Activated CD4-positive, alpha-beta T cell treated with anti-CD3 and anti-CD28 coated beads, Interleukin-2, amount 10 ng/mL, durations not matched to agents 7 days and 5 days (primary cell): ENCODE measurements around the gene FAM98C. TPM values are rescaled to one million over a fixed set of nuclear protein-coding genes. Genes with fewer than 3 reads are reported as not detected.
A peak's percentile ranks its signal among the peaks of the same experiment; 100 is the strongest.
"Not testable (repeated sequence)": the region's sequence is repeated elsewhere in the genome, so short reads cannot be mapped to it uniquely, and the experiment has no call there.

ENCODE experiments used
- CTCF ChIA-PET: fragments of 350-600 bp; sonication (Branson Sonifier 250); formaldehyde crosslinking; loops from one replicate; lab custom pipeline; 2021; ENCODE audit warnings: antibody characterized with exemption; lab: Charles Lee
- POLR2A ChIA-PET: fragments of 350-600 bp; sonication (Branson Sonifier 250); formaldehyde crosslinking; loops from one replicate; lab custom pipeline; 2021; ENCODE audit warnings: antibody characterized with exemption; lab: Charles Lee
- DNase-seq: peaks from one replicate; pipeline ENCODE4 v3.0.0-alpha.2; 2020
- H3K27ac Mint-ChIP-seq: one replicate; pipeline ENCODE4 v1.8.0; 2021; ENCODE audit warnings: mild to moderate bottlenecking, moderate library complexity, mixed read lengths
- H3K27me3 Mint-ChIP-seq: one replicate; pipeline ENCODE4 v1.8.0; 2021; ENCODE audit warnings: mixed read lengths
- H3K36me3 Mint-ChIP-seq: one replicate; pipeline ENCODE4 v1.8.0; 2021; ENCODE audit warnings: low read depth, mixed read lengths
- H3K4me1 Mint-ChIP-seq: one replicate; pipeline ENCODE4 v1.8.0; 2021; ENCODE audit warnings: mixed read lengths
- H3K4me3 Mint-ChIP-seq: one replicate; pipeline ENCODE4 v1.8.0; 2021; ENCODE audit warnings: mild to moderate bottlenecking, moderate library complexity, mixed read lengths
- H3K9me3 Mint-ChIP-seq: one replicate; pipeline ENCODE4 v1.8.0; 2021; ENCODE audit warnings: mixed read lengths
- total RNA-seq, 2 experiments: library from RNA; stranded (reverse); gene quantifications; one replicate each; pipeline ENCODE4 v1.2.3, GENCODE V29; 2021

Gene FAM98C
- total RNA-seq, 2 experiments from 2014 or later, result 27.5 to 37.2 TPM

DNA sequence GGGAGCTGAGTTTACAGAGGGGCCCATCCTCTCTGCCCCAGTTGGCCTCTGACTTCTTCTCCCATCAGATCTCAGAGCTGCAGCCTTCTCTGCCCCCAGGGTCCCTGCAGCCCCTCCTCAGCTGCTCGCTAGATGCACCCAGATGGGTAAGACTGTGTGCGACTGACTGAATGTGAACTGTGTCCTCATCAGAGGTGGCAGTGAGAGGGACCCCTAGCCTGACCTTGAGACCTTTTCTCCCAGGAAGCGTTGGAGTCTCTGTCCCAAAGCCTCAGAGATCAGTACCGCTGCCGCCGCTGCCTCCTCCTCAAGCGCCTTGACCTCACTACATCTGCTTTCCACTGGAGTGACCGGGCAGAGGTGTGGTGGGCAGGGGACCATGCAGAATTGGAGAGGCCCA, 2.4 kb downstream of the FAM98C start:
- H3K27ac Mint-ChIP-seq, result no peak overlapping the region
- no peak for DNase-seq
- peaks cover 27% of the 10 kb centered on the region for H3K4me1 Mint-ChIP-seq
- POLR2A ChIA-PET, result no interaction called here
- H3K36me3 Mint-ChIP-seq, result peaks cover 17% of the 10 kb centered on the region
- no peaks in the 10 kb centered on the region for H3K27me3 Mint-ChIP-seq
- H3K9me3 Mint-ChIP-seq, result no peaks in the 10 kb centered on the region
- peak overlapping the region; percentile 48 for H3K4me3 Mint-ChIP-seq
- CTCF ChIA-PET, result interaction anchor here (0.7 to 5.2 kb wide), 5 partner anchors 9 to 557 kb away, joined by 3 to 66 read pairs (median 3); partner anchors contain the start of genes MRPS12 and SARS2

DNA sequence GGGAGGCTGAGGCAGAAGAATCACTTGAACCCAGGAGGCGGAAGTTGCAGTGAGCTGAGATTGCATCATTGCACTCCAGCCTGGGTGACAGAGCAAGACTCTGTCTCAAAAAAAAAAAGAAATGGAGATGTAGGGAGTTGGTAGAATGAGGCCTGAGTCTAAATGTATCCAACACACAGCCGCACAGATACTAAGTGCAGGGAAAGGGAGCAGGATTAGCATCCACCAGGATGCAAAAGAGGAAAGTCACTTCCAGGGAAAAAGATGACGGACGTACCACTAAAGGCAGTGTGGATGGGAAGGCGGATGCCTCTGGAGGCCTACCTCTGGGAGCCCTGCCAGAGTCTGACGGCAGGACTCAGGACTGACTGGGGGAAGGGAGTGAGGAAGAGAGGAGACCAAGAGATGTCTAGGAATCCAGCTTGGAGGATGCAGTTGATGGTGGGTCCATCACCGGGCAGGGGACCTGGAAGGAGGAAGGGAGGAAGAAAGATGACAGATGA, 6.8 kb downstream of the FAM98C start:
- Mint-ChIP-seq H3K27ac (no peak overlapping the region), H3K4me3 (no peak overlapping the region), H3K9me3 (no peaks in the 10 kb centered on the region), H3K36me3 (peaks cover 16% of the 10 kb centered on the region), H3K27me3 (no peaks in the 10 kb centered on the region), H3K4me1 (peaks cover 8% of the 10 kb centered on the region)
- ChIA-PET POLR2A (no interaction called here), CTCF (no interaction called here)
- DNase-seq, result no peak

DNA sequence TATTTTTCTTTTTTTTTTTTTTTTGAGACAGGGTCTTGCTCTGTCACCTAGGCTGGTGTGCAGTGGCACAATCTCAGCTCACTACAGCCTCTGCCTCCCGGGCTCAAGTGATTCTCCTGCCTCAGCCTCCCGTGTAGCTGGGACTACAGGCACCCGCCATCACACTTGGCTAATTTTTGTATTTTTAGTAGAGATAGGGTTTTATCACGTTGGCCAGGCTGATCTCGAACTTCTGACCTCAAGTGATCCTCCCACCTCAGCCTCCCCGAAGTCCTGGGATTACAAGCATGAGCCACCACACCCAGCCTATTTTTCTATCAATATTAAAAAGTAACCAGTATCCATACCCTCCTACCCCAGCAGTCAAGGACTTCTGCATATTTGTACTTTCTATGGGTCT, 7.5 kb downstream of the FAM98C start:
- CTCF ChIA-PET, result interaction anchor here (7.2 kb wide), 1 partner anchor 6 kb away, joined by 66 read pairs; the partner anchor contains the start of gene FAM98C
- H3K4me1 Mint-ChIP-seq, H3K27ac Mint-ChIP-seq, DNase-seq, H3K9me3 Mint-ChIP-seq, H3K27me3 Mint-ChIP-seq, H3K4me3 Mint-ChIP-seq, POLR2A ChIA-PET: not testable (repeated sequence)
- peaks cover 10% of the 10 kb centered on the region for H3K36me3 Mint-ChIP-seq

DNA sequence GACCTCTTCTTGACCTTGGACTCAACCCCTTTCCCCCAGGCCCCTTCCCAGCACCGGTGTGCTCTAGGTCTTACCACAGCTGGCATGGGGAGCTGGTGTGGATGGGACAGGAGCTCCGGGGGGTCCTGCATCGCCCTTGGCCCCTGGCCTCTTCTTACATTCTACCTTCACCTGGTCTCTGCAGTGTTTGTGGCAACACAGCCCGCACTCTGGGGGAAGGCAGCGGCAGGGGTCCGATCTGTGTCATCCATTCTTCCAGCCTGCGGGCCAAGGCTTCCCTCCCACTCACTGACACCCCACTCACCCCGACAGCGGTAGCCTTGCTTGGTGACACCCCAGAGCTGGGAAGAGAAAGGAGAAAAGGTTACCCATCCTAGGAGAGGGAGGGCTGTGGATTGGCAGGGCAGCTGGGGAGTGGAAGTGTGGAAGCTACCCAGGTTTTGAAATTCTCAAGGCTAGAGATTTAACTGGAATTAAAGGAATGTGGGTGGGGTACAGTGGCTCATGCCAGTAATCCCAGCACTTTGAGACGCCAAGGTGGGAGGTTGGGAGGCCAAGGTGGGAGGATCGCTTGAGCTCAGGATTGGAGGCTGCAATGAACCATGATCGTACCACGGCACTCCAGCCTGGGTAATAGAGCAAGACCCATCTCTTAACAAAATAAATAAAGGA, 8.3 kb downstream of the FAM98C start:
- POLR2A ChIA-PET, result no interaction called here
- H3K27ac Mint-ChIP-seq, result no peak overlapping the region
- no peak for DNase-seq
- no peaks in the 10 kb centered on the region for H3K27me3 Mint-ChIP-seq
- H3K4me3 Mint-ChIP-seq, result no peak overlapping the region
- H3K9me3 Mint-ChIP-seq, result no peaks in the 10 kb centered on the region
- peaks cover 9% of the 10 kb centered on the region for H3K36me3 Mint-ChIP-seq
- CTCF ChIA-PET, result interaction anchor here (1.5 to 7.2 kb wide), 2 partner anchors 7 to 33 kb away, joined by 3 to 66 read pairs; partner anchors contain the start of gene FAM98C
- H3K4me1 Mint-ChIP-seq, result no peaks in the 10 kb centered on the region

DNA sequence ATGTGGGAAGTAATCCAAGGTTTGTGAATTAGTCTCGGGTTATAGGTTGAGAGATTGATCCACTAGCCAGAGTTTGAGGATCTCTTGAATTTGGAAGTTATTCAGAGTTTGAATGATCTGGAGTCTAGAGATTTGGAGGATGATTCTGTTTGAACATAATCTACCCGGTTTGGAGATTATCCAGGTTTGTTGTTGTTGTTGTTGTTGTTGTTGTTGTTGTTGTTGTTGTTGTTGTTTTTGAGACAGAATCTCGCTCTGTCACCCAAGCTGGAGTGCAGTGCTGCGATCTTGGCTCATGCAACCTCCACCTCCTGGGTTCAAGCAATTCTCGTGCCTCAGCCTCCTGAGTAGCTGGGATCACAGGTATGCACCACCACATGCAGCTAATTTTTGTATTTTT, 9.0 kb downstream of the FAM98C start:
- H3K36me3 Mint-ChIP-seq, H3K27ac Mint-ChIP-seq, H3K9me3 Mint-ChIP-seq, POLR2A ChIA-PET, H3K4me1 Mint-ChIP-seq, DNase-seq, H3K4me3 Mint-ChIP-seq, H3K27me3 Mint-ChIP-seq: not testable (repeated sequence)
- CTCF ChIA-PET, result interaction anchor here (1.5 to 7.2 kb wide), 2 partner anchors 8 to 34 kb away, joined by 3 to 66 read pairs; partner anchors contain the start of gene FAM98C

DNA sequence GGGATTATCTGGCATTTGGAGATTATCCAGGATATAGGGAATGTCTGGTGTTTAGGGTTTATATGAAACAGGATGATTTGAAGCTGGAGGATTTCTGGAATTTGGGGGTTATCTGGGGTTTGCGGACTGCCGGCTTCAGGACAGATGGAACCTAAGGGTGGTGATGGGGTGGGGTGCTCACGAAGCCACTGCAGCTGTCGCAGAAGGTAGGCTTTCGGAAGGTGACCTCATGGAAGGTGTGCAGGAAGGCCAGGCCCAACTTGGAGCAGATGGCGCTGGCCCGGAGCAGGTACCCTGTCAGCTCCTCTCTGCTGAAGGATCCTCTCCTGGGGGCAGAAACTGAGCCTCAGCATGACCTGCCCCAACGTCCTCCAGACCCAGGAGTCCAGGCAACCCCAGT, 9.6 kb downstream of the FAM98C start:
- Mint-ChIP-seq H3K36me3 (peaks cover 4% of the 10 kb centered on the region), H3K4me1 (peaks cover 11% of the 10 kb centered on the region), H3K9me3 (no peaks in the 10 kb centered on the region), H3K27ac (no peak overlapping the region), H3K27me3 (no peaks in the 10 kb centered on the region), H3K4me3 (no peak overlapping the region)
- POLR2A ChIA-PET, result no interaction called here
- CTCF ChIA-PET, result interaction anchor here (1.5 to 7.2 kb wide), 2 partner anchors 8 to 35 kb away, joined by 3 to 66 read pairs; partner anchors contain the start of gene FAM98C
- DNase-seq, result no peak

DNA sequence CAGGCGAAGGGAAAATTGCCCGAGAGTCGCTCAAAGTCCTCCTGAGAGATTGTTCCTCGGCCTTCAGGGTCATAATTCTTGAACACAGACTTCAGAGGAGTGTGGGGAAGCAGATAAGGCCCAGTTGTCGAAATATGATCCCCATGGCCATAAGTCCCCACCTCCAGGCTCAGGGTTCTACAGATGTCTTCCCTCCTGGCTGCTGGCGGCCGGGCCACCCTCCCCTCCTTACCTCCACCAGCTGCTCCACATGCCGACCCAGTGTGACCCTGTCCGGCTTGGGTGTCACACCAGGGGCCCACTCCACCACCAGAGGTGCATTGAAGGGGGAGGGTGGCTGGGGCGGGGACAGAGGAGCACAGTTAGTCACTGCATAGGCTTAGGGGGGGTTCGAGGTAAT, 10.1 kb downstream of the FAM98C start:
- Mint-ChIP-seq H3K9me3 (no peaks in the 10 kb centered on the region), H3K4me1 (peaks cover 16% of the 10 kb centered on the region), H3K27ac (no peak overlapping the region), H3K4me3 (no peak overlapping the region), H3K27me3 (no peaks in the 10 kb centered on the region), H3K36me3 (peaks cover 3% of the 10 kb centered on the region)
- POLR2A ChIA-PET, result no interaction called here
- CTCF ChIA-PET, result interaction anchor here (7.2 kb wide), 1 partner anchor 9 kb away, joined by 66 read pairs; the partner anchor contains the start of gene FAM98C
- DNase-seq, result no peak

DNA sequence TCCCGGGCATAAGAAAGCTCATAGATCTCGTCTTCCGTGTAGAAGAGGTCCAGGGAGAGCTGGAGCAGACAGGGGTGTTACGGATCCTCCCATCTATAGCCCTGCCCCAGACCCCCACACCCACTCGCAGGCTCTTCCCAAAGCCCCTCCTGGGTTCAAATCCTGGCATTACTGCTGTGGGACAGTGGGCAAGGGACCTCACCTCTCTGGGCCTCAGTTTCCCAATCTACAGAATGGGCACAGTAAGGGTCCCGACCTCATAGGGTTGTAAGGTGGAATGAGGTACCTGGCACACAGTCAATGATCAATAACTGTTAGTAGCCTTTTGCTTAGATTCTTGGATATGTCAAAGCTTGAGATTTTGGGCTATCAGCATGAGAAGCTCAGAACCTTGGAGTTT, 10.5 kb downstream of the FAM98C start:
- Mint-ChIP-seq H3K4me1 (peaks cover 19% of the 10 kb centered on the region), H3K27ac (no peak overlapping the region), H3K9me3 (no peaks in the 10 kb centered on the region), H3K4me3 (no peak overlapping the region), H3K27me3 (no peaks in the 10 kb centered on the region), H3K36me3 (peaks cover 2% of the 10 kb centered on the region)
- POLR2A ChIA-PET, result no interaction called here
- CTCF ChIA-PET, result interaction anchor here (7.2 kb wide), 1 partner anchor 9 kb away, joined by 66 read pairs; the partner anchor contains the start of gene FAM98C
- DNase-seq, result no peak

DNA sequence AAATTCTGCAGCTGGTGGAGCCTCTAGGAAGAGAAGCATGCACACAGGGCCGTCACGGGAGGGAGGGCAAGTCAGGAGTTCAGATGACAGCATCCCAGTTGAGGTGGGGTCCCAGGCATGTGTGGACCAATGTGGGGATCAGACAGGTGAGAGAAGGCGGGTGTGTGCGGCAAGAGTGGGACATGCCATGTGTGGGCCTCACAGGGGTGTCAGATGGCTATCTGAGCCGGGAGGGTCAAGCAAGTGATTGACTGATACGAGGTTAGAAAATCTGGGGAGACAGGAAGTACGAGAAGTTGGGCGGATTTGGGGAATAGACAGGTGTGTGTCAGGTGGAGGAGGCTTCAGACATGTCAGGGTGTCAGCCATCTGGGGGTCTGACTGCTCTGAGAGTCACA, 14.3 kb downstream of the FAM98C start:
- Mint-ChIP-seq H3K27ac (peak overlapping the region; percentile 61), H3K36me3 (no peaks in the 10 kb centered on the region), H3K4me3 (peak overlapping the region; percentile 71), H3K4me1 (peaks cover 26% of the 10 kb centered on the region), H3K9me3 (no peaks in the 10 kb centered on the region), H3K27me3 (no peaks in the 10 kb centered on the region)
- DNase-seq, result no peak
- CTCF ChIA-PET, result interaction anchor here (7.2 kb wide), 1 partner anchor 13 kb away, joined by 66 read pairs; the partner anchor contains the start of gene FAM98C
- POLR2A ChIA-PET, result no interaction called here

DNA sequence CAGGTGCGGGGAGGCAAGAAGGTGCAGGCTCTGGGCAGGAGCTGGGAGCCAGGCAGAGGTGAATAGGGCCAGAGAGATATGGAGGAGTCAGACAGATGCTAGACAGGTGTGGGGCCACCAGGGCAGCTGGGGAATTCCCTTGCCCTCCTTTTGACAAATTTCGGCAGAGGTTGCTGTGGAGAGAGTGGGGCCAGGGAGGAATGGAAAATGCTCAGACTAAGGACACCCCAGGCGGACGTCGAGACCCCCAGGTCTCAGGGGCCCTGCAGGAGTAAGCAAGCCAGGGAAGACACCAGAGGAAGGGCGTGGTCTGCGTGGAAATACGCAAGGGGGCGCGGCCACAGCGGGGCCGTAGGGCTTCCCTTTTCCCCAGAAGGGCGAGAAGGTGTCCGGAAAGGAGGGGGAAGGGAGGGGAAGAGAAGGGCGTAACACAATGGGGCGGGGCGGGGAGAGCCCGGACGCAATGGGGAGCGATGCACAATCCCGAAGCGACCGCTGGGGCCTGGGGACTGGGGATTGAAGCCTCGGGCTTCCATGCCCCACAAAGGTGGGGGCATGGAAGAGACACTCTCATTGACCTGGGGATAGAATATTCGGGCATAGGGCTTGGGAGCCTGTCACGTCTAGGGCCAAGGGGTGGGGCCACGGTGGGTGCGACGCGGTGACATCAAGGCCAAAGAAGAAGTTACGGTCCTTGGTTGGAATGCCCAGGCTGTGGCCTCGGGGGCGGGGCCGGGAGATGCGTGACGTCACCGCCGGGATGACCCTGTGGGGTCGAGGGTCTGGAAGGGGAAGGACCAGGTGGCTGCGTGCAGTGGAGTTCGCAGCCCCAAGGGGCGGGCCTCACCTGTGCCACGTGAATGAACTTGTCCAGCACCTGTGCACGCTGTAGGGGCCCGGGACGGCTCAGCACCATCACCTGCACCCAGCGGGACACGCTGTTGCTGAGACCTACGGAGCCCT, 14.9 kb downstream of the FAM98C start:
- no peaks in the 10 kb centered on the region for H3K9me3 Mint-ChIP-seq
- POLR2A ChIA-PET, result no interaction called here

DNA sequence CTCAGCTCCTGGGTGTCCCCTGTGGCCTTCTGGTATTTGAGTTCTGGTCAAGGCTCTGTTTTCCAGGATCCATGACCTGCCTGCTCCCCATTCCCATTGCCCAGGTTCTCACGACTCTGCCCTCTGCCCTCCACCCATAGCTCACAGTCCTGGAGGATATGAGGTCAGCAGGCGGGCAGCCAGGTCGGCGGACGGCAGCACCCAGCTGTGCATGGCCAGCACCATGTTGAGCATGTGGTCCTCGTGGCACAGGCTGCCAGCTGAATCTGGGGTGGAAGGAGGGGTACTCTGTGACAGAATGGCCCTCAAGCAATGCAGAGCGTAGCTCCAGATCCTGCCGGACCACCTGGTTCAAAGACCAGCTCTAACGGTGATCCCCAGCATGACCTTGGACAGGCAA, 18.0 kb downstream of the FAM98C start:
- Mint-ChIP-seq H3K27ac (no peak overlapping the region), H3K36me3 (no peaks in the 10 kb centered on the region), H3K27me3 (no peaks in the 10 kb centered on the region), H3K4me1 (peaks cover 34% of the 10 kb centered on the region), H3K9me3 (no peaks in the 10 kb centered on the region), H3K4me3 (no peak overlapping the region)
- DNase-seq, result no peak
- CTCF ChIA-PET, result interaction anchor here (1.5 to 3.0 kb wide), 2 partner anchors 18 to 509 kb away, joined by 4 to 23 read pairs; partner anchors contain the start of genes FAM98C and SARS2
- POLR2A ChIA-PET, result no interaction called here

More for the DNA sequence above, 14.9 kb downstream of the FAM98C start:
- Mint-ChIP-seq H3K36me3 (no peaks in the 10 kb centered on the region), H3K4me1 (peaks cover 26% of the 10 kb centered on the region), H3K27ac (peak overlapping the region; percentile 61), H3K4me3 (peak overlapping the region; percentile 71), H3K27me3 (no peaks in the 10 kb centered on the region)
- peak; percentile 65 for DNase-seq
- CTCF ChIA-PET, result interaction anchor here (7.2 kb wide), 1 partner anchor 13 kb away, joined by 66 read pairs; the partner anchor contains the start of gene FAM98C

DNA sequence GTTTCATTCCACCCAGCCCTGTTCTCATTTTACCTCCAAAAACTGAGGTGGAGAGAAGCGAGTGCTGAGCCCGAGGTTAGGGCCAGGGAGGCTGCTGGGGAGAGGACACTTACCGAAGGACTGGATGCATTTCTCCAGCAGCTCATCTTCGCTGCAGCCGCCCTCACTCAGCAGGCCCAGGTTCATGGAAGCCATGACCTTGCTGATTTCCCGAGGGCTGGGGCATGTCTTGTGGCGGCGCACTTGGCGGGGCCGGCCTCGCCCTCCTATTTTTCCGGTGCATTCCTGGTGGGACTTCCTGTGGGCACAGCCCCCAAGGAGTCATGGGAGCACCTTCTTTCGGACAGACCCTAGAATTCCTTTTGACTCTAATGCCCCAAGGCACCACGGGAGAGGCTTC, 19.0 kb downstream of the FAM98C start:
- Mint-ChIP-seq H3K9me3 (no peaks in the 10 kb centered on the region), H3K4me1 (peaks cover 35% of the 10 kb centered on the region), H3K27me3 (no peaks in the 10 kb centered on the region), H3K4me3 (no peak overlapping the region), H3K27ac (no peak overlapping the region), H3K36me3 (no peaks in the 10 kb centered on the region)
- DNase-seq, result no peak
- ChIA-PET CTCF (interaction anchor here (3.0 kb wide), 1 partner anchor 19 kb away, joined by 23 read pairs; the partner anchor contains the start of gene FAM98C), POLR2A (no interaction called here)
